GM18951 (cell line): Measurements from ENCODE around the gene DNAH2.

Experiments used
- POLR2A ChIP-seq: IDR thresholded peaks from 4 replicates; pipeline ENCODE4 v1.6.1; 2011; ENCODE audit warnings: mild to moderate bottlenecking; ENCODE audit not compliant: insufficient read length, insufficient read depth; ENCODE audit errors: extremely low read depth
- in situ Hi-C: fragments of 300-500 bp; cut with MboI; formaldehyde crosslinking; loops from one replicate; pipeline ENCODE4 v1.12.0; 2022; ENCODE audit warnings: low sequenced_read_pairs, mixed read lengths, inconsistent platforms; ENCODE audit not compliant: unreplicated experiment

The DNAH2 gene

GRCh38 chr17:7816926-7817642, 99.5 kb downstream of the DNAH2 start:
- in situ Hi-C loops: loop anchor here (5.0 kb wide), 1 partner anchor 240 kb away; no protein-coding TSS in a partner anchor
- no peak for TF ChIP-seq POLR2A

DNA sequence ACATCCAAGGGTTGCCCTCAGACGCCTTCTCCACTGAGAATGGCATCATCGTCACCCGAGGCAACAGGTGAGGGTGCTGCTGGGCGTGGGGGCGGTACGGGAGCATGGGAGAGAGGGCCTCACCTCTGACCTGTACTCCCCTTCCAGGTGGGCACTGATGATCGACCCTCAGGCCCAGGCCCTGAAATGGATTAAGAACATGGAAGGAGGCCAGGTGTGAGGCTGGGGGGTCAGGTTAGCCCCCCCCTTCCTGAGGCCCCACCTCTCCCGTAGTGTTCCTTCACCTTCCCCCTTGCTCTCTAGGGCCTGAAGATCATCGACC, 100.1 kb downstream of the DNAH2 start:
- in situ Hi-C loops: loop anchor here (5.0 kb wide), 1 partner anchor 240 kb away; no protein-coding TSS in a partner anchor

DNA sequence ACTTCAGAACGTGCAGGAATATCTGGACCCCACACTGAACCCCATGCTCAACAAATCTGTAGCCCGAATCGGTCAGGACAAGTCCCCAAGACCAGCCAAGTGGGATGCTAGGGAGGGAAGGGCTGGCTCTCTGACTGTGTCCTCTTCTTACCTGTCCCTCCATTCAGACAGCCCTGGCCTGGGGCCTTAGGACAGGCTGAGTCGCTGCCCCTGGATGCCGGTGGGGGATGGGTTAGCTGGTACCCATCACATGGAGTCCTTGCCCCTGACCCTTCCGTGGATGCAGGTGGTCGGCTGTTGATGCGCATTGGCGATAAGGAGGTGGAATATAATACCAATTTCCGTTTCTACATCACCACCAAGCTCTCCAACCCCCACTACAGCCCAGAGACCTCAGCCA, 100.5 kb downstream of the DNAH2 start:
- TF ChIP-seq POLR2A: no peak
- in situ Hi-C loops: loop anchor here (5.0 kb wide), 1 partner anchor 239 kb away; no protein-coding TSS in a partner anchor

More for the DNA sequence above, 100.1 kb downstream of the DNAH2 start:
- TF ChIP-seq POLR2A: no peak

GRCh38 chr17:7818746-7819645, 101.5 kb downstream of the DNAH2 start:
- no peak for TF ChIP-seq POLR2A
- in situ Hi-C loops: loop anchor here (5.0 kb wide), 1 partner anchor 238 kb away; no protein-coding TSS in a partner anchor

GRCh38 chr17:7820231-7820630, 102.7 kb downstream of the DNAH2 start:
- in situ Hi-C loops: no loop called here
- TF ChIP-seq POLR2A: no peak

DNA sequence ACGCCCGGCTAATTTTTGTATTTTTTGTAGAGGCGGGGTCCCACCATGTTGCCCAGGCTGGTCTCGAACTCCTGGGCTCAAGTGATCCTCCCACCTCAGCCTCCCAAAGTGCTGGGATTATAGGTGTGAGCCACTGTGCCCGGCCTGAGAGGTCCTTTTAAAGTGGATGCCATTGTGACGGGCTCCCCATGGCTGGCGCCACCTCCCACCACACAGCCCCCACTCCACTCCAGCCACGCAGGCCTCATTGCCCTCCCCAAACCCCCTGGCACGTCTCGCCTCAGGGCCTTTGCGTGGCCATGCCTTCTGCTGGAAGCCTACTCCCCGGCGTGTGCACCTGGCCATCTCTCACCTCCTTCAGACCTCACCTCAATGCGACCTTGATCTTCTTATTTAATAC, 104.6 kb downstream of the DNAH2 start:
- in situ Hi-C loops: no loop called here
- TF ChIP-seq POLR2A: no peak

DNA sequence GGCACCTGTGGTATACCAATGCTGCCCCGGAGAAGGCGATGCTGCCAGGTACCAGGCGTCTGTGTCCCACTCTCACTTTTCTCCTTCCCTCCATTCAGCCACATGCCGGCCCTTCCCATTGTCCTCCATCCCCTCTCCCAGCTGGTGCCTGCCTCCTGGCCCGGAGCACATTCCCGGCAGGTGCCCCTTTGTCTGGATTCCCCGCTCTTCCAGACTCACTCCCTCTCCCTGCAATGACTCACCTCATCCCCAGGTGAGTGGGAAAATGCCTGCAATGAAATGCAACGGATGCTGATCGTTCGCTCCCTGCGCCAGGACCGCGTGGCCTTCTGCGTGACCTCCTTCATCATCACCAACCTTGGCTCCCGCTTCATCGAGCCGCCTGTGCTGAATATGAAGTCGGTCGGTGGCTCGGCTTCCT, 106.0 kb downstream of the DNAH2 start:
- in situ Hi-C loops: no loop called here
- TF ChIP-seq POLR2A: no peak

DNA sequence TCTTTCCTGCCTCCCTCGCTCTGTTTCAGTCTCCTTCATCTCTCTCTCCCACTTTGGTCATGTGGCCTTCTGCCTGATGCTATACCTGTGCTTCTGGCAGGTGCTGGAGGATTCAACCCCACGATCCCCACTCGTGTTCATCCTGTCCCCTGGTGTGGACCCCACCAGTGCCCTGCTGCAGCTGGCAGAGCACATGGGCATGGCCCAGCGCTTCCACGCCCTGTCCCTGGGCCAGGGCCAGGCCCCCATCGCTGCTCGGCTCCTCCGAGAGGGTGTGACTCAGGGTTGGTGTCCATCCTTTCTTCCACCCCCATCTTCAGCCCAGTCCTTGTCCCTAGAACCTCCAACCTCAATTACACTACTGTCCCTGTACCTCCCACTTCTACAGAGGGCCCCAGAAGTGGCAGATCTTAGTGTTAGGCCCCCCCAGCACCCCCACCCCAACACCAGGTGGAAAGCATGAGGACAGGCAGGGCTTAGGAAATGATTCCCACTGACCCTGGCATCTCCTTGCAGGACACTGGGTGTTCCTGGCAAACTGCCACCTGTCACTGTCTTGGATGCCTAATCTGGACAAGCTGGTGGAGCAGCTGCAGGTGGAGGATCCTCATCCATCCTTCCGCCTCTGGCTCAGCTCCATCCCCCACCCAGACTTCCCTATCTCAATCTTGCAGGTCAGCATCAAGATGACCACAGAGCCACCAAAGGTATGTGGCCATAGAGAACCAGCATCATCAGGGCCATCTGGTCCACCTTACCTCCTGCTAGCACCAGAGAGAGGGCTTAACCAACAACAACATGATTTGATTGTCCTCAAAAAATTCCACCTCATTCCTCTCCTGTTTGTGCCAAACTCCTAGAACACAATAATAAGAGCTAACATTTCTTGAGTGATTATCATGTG, 106.7 kb downstream of the DNAH2 start:
- in situ Hi-C loops: no loop called here
- TF ChIP-seq POLR2A: no peak

DNA sequence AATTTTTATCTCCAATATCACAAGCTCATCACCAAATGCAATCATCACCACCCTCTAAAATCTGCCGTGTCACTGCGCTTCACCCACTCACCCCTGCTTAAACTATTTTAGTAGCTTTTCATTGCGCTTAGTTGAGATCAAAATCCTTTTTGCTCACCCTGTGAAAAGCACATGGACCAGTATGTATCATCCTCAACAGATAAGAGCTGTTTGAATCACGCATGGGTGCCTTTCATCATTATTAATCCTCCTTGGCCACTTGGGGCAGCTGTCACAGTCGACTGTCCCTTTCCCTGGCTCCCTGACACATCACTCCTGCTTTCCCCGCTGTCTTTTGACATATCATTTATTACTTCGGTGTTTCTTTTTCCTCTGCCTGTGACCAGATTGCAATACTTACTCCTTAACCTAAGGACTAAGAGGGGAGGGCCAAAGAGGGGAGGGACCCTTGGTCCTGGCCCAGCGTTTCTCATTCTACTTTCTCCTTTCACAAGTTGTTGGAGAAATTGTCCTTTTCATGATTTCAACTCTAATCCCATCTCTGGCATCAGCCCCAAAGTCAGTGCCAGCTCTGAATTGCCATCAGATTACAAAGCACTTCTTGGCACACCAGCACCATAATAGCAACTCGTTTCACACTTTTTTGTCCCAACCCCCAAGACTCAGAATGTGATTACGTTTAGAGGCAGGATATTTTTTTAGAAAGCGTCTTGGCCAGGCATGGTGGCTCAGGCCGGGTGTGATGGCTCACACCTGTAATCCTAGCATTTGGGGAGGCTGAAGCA, 107.9 kb downstream of the DNAH2 start:
- TF ChIP-seq POLR2A: no peak

DNA sequence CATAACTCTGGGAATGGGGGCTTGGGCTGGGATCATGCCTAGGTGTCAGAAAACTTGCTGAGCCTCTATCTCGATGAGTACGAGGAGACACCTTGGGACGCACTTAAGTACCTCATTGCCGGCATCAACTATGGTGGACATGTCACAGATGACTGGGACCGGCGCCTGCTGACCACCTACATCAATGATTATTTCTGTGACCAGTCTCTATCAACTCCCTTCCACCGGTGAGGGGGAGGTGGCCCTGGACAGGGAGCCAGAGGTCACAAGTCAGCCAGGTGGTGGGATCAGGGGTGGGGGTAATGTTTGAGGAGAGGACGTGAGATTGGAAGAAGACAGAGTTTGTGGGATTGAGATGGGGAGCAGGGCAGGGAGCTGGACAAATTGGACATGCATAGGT, 113.1 kb downstream of the DNAH2 start:
- in situ Hi-C loops: no loop called here
- TF ChIP-seq POLR2A: no peak

More for the DNA sequence above, 107.9 kb downstream of the DNAH2 start:
- in situ Hi-C loops: no loop called here

GRCh38 chr17:7831233-7831632, 113.7 kb downstream of the DNAH2 start:
- in situ Hi-C loops: no loop called here
- TF ChIP-seq POLR2A: no peak

- no peak for TF ChIP-seq POLR2A
- in situ Hi-C loops: no loop called here
These were observed 114.9 kb downstream of the DNAH2 start for GRCh38 chr17:7832431-7832830.
